Colon (tissue), 2 donors: ENCODE measurements around the gene HLA-DRB1.
"Not testable (repeated sequence)": the region's sequence is repeated elsewhere in the genome, so short reads cannot be mapped to it uniquely, and the experiment has no call there.

Experiments
- FAIRE-seq: peaks from 2 replicates; lab custom pipeline; 2012; peaks lifted over from hg19 to GRCh38; lab: Jason Lieb, UNC
- donor health status: control.
- donor health status: control.

HLA-DRB1 gene

GRCh38 chr6:32558426-32559057 lies 31.1 kb downstream of the HLA-DRB1 start:
- no peak for FAIRE-seq

DNA sequence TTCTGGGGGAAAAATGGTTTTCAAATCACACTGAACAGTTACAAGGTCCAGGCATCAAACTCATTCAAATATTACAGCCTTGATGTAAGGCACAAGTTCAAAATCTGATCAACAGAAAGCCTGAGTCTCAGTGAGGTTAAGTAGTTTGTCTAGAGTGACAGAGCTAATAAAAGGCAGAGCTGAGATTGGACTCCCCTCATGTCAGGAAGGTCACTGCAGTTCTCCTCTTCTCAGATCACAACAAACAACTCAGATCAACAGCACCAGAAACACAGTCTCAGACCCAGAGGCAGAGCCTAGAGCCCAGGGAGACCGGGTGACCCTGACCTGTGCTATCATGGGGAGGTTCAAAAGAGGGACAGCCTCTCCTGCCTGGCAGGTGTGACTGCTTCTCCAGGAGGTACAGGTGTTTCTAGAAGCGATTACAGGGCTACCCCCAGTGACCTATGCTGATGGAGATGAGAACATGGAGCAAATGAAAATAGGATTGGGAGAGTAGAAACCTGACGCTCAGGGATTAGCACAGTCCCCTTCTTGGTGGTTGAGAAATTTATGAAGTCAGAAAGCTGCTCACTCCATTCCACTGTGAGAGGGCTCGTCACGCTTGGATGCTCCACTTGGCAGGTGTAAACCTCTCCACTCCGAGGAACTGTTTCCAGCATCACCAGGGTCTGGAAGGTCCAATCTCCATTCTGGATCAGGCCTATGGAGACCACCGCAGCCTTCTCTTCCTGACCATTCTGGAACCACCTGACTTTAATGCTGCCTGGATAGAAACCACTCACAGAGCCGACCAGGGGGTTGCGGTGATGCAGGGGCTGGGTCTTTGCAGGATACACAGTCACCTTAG lies 35.3 kb downstream of the HLA-DRB1 start:
- FAIRE-seq, result no peak

DNA sequence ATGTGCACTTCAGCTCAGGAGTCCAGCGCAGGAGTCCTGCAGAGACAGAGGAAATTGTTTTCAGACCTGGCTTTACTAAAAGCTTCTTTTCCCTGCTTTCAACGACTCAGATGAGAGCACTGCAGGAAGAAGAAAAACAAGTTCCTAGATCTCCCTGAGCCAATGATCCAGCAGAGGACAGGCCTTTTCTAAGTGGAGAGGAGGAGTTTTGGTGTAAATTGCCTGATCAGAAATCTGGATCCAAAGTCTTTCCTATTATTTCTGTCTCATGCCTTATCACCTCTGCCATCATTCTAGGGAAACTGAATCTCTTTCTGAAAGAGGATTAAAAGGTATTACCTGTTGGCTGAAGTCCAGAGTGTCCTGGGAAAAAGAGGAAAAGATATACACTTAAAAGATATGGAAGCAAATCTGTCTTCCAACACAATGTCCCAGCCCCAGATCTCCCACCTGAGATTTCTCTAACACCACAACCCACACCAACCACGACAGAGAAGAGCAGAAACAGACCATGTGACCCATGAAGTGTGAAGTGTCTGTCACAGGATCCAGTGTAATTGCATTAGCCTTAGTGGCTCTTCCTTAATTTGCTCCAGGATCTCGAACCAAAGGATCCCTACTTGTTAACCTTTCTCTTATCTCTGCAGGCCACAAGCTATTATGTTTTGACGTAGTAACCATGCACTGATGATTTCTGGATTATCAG lies 36.5 kb downstream of the HLA-DRB1 start:
- FAIRE-seq, result no peak

DNA sequence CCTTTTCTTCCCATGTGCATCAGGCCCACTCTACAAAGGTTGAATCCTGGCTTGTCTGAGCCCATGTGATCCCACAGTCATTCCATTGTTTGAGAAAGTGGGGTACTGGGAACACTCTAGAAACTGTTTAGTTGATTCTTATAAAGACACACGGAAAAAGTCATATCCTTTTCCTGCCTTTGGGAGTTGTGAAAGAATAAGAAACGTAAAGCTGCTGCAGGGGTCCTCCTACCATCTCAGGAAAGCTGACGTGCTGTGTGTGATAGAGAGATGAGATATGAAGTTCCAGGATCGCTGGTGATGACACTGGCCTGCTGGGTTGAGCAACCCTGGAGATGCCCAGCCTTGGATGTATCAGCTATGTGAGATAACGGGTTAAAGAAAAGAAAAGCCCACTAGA lies 38.2 kb downstream of the HLA-DRB1 start:
- FAIRE-seq, result no peak

- FAIRE-seq, result no peak
Measured at GRCh38 chr6:32539839-32540238, 49.8 kb downstream of the HLA-DRB1 start.

GRCh38 chr6:32530431-32530793 lies 59.2 kb downstream of the HLA-DRB1 start:
- FAIRE-seq, result not testable (repeated sequence)

GRCh38 chr6:32529697-32530430 lies 59.8 kb downstream of the HLA-DRB1 start, which contains the start of gene HLA-DRB5:
TSS of gene HLA-DRB5 (minus strand) at chr6:32530287. CDS start at chr6:32530224, 63 bp downstream.
- FAIRE-seq, result no peak
